ENCODE data around the gene SH3YL1.
"Not testable (repeated sequence)": the region's sequence is repeated elsewhere in the genome, so short reads cannot be mapped to it uniquely, and the experiment has no call there.

The SH3YL1 gene

GRCh38 chr2:180311-180710 lies 83.5 kb downstream of the SH3YL1 start:
- DNase-seq (ENCODE audit: low spot score), result no peak

GRCh38 chr2:179886-180285 lies 83.9 kb downstream of the SH3YL1 start:
- no peak for DNase-seq (ENCODE audit: low spot score)

- no peak for DNase-seq (ENCODE audit: low spot score)
Observed at GRCh38 chr2:177733-178132, 86.1 kb downstream of the SH3YL1 start.

- DNase-seq (ENCODE audit: low spot score), result no peak
Observed at GRCh38 chr2:176917-177316, 86.9 kb downstream of the SH3YL1 start.

DNA sequence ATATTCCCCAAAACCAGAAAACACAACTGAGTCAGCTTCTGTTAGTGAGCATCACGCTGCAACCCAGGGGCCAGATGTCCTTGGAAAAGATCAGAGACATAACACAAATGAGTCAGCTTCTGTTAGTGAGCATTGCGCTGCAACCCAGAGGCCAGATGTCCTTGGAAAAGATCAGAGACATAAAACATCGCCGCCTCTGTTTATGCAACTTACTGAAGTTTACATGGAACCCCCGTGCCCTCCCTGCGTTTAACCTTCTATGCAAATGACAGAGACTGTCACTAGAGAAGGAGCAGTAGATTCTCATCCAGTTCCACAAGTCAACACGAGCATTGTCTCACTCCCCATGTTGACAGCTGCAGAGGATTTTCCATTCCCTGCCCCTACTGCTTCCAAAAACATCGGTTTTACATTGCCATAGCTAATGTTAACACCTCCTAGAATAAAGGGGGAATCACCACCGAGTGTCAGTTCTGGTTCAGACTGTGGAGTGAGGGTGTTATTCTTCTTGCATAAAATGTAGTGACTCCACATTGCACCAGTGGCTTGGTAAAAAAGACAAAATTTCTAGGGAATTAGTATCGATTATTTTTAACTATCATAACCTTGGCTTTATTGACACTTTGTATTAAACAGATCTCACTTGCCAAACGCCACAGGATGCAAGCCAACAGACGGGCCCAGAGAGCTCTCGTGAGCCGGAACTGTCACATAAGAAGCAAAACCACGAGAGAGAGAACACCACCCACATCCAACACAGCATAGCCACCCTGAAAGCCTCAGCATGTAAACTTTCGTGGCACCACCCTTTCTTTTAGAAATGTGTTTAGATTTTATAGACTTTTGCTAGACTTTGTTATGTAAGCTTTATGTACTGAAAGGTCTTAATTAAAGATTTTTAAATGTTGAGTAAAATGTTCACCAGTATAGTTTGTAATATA lies 87.7 kb downstream of the SH3YL1 start:
- DNase-seq (ENCODE audit: low spot score), result peak; percentile 52

DNA sequence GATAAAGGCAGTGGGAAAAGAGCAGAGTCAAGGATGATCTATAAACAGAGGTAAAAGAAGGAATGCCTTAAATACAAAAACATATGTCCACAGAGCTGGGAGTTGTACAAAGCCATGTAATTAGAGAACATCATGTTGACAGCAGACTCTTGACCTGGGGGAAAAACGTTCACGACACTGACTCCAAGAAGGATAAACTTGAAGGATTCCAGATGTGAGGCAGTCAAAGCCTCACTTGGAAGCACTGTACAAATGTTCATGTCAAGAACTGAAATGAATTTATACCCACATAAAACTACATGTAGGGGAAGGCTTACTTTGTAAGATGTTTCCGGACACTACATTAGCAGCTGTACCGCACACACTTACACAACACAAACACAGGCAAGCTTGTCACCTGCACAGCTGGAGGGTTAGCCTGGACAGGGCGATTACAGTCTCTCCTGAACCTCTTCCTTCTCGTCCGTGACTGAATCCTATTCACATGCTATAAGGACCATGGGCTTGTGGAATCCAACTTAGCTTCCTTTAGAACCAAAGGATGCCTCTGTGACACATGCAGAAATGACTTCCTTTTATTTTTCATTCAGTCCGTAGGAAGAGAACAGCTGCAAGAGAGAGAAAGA lies 88.6 kb downstream of the SH3YL1 start:
- DNase-seq (ENCODE audit: low spot score), result no peak

- DNase-seq (ENCODE audit: low spot score), result not testable (repeated sequence)
Observed at GRCh38 chr2:172120-172519, 91.7 kb downstream of the SH3YL1 start.

DNA sequence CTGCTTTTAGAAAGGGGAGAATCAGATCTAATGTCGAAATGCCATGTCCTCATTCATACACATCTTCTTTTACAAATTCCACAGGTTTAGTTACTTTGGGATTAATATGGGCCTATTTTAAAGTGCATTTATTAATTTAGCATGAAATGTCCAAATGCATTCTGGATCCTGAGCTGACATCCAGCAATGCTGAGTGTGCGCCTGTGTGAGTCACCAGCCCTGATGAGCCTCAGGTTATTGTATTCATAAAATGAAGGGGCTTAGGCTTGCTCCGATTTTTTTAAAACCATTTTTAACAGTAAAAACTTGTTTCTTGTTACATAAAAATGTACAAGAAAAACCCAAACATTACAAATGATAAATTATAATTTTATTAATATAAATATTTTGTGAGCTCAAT lies 94.1 kb downstream of the SH3YL1 start:
- no peak for DNase-seq (ENCODE audit: low spot score)

Measured in CD4-positive, alpha-beta T cell treated with Interleukin-15 for 4 hours (primary cell).